BJ (cell line): ENCODE measurements around the gene NOTCH1. TPM values are rescaled to one million over a fixed set of nuclear protein-coding genes. Genes with fewer than 3 reads are reported as not detected.

Experiments used
- CTCF ChIA-PET: fragments of 350-600 bp; formaldehyde crosslinking; extraction: SDS; loops from one replicate; lab custom pipeline; 2021; ENCODE audit warnings: antibody characterized with exemption, inconsistent platforms; lab: Yijun Ruan, JAX
- POLR2A ChIA-PET: fragments of 300-600 bp; sonication (Branson Sonifier 250); formaldehyde crosslinking; extraction: SDS; loops from one replicate; lab custom pipeline; 2021; ENCODE audit warnings: antibody characterized with exemption; lab: Charles Lee
- DNase-seq: peaks from one replicate; pipeline ENCODE4 v3.0.0-alpha.2; 2011; ENCODE audit warnings: low read depth
- H3K27me3 ChIP-seq: 2 replicates; pipeline ENCODE4 v1.6.0; 2011; ENCODE audit warnings: low read length; ENCODE audit not compliant: control insufficient read depth, insufficient read depth
- H3K36me3 ChIP-seq: 2 replicates; pipeline ENCODE4 v1.5.1; 2011; ENCODE audit warnings: low read length; ENCODE audit not compliant: control insufficient read depth, insufficient read depth
- H3K4me3 ChIP-seq: 2 replicates; pipeline ENCODE4 v1.5.1; 2011; ENCODE audit warnings: low read depth, mild to moderate bottlenecking, control low read depth, low read length
- CTCF ChIP-seq: IDR thresholded peaks from 2 replicates; pipeline ENCODE4 v1.5.1; 2011; ENCODE audit warnings: low read depth, mild to moderate bottlenecking, control low read depth, inconsistent platforms, low read length, moderate library complexity; ENCODE audit not compliant: insufficient read depth
- polyA plus RNA-seq: library from polyadenylated mRNA; depleted of rRNA; stranded (reverse); fragments of >200 nt; gene quantifications from 2 replicates; pipeline ENCODE4 v1.2.3, GENCODE V29; 2011

Gene NOTCH1
- polyA plus RNA-seq, 1 experiment, result 1.3 TPM

GRCh38 chr9:136544548-136544963 lies 1.3 kb downstream of the NOTCH1 start:
- Histone ChIP-seq H3K4me3 (peak overlapping the region; percentile 76), H3K36me3 (peaks cover 7% of the 10 kb centered on the region), H3K27me3 (no peaks in the 10 kb centered on the region)
- no peak for TF ChIP-seq CTCF
- ChIA-PET POLR2A (no interaction called here), CTCF (interaction anchor here (1.4 kb wide), 1 partner anchor 15 kb away, joined by 3 read pairs; no protein-coding TSS in a partner anchor)
- DNase-seq, result no peak

GRCh38 chr9:136543830-136544547 lies 1.9 kb downstream of the NOTCH1 start:
- POLR2A ChIA-PET, result no interaction called here
- peak overlapping the region; percentile 76 for H3K4me3 ChIP-seq
- peaks cover 7% of the 10 kb centered on the region for H3K36me3 ChIP-seq
- no peak for TF ChIP-seq CTCF
- no peak for DNase-seq
- CTCF ChIA-PET, result interaction anchor here (0.9 to 1.4 kb wide), 2 partner anchors 15 to 81 kb away, joined by 3 to 4 read pairs; no protein-coding TSS in a partner anchor
- no peaks in the 10 kb centered on the region for H3K27me3 ChIP-seq

- Histone ChIP-seq H3K36me3 (peaks cover 7% of the 10 kb centered on the region), H3K4me3 (no peak overlapping the region), H3K27me3 (no peaks in the 10 kb centered on the region)
- ChIA-PET POLR2A (no interaction called here), CTCF (interaction anchor here (0.9 to 1.4 kb wide), 2 partner anchors 14 to 82 kb away, joined by 3 to 4 read pairs; no protein-coding TSS in a partner anchor)
- TF ChIP-seq CTCF, result no peak
- DNase-seq, result no peak
These were observed 2.6 kb downstream of the NOTCH1 start for GRCh38 chr9:136543280-136543679.

GRCh38 chr9:136542241-136543040 lies 3.4 kb downstream of the NOTCH1 start:
- ChIA-PET CTCF (interaction anchor here (1.4 kb wide), 1 partner anchor 83 kb away, joined by 3 read pairs; no protein-coding TSS in a partner anchor), POLR2A (no interaction called here)
- H3K27me3 ChIP-seq, result no peaks in the 10 kb centered on the region
- H3K4me3 ChIP-seq, result no peak overlapping the region
- DNase-seq, result no peak
- no peak for TF ChIP-seq CTCF
- peaks cover 7% of the 10 kb centered on the region for H3K36me3 ChIP-seq

GRCh38 chr9:136541709-136542108 lies 4.1 kb downstream of the NOTCH1 start:
- POLR2A ChIA-PET, result no interaction called here
- TF ChIP-seq CTCF, result no peak
- H3K36me3 ChIP-seq, result peaks cover 7% of the 10 kb centered on the region
- no peak for DNase-seq
- H3K27me3 ChIP-seq, result no peaks in the 10 kb centered on the region
- CTCF ChIA-PET, result interaction anchor here (1.4 kb wide), 1 partner anchor 84 kb away, joined by 3 read pairs; no protein-coding TSS in a partner anchor
- no peak overlapping the region for H3K4me3 ChIP-seq
